GM18526 (cell line): ENCODE data around the gene IRF2BP2.
A peak's percentile ranks its signal among the peaks of the same experiment; 100 is the strongest.

ENCODE experiments used
- POLR2A ChIP-seq: IDR thresholded peaks from 3 replicates; pipeline ENCODE4 v1.6.1; 2011; ENCODE audit not compliant: insufficient read length; ENCODE audit errors: extremely low read depth

The IRF2BP2 gene

GRCh38 chr1:234621127-234621468 is 11.1 kb upstream of the IRF2BP2 start:
- no peak for TF ChIP-seq POLR2A

GRCh38 chr1:234620272-234621126 is 10.5 kb upstream of the IRF2BP2 start:
- TF ChIP-seq POLR2A = no peak

- no peak for TF ChIP-seq POLR2A
These were observed 9.8 kb upstream of the IRF2BP2 start for GRCh38 chr1:234619794-234620247.

GRCh38 chr1:234619071-234619480 is 9.1 kb upstream of the IRF2BP2 start:
- TF ChIP-seq POLR2A = no peak

- no peak for TF ChIP-seq POLR2A
These were observed 8.7 kb upstream of the IRF2BP2 start for GRCh38 chr1:234618737-234619049.

GRCh38 chr1:234617986-234618736 is 8.2 kb upstream of the IRF2BP2 start:
- no peak for TF ChIP-seq POLR2A

- TF ChIP-seq POLR2A = no peak
These were observed 7.4 kb upstream of the IRF2BP2 start for GRCh38 chr1:234617131-234617985.

GRCh38 chr1:234616644-234617043 is 6.7 kb upstream of the IRF2BP2 start:
- no peak for TF ChIP-seq POLR2A

- TF ChIP-seq POLR2A = no peak
These were observed 4.1 kb upstream of the IRF2BP2 start for GRCh38 chr1:234614081-234614489.

- no peak for TF ChIP-seq POLR2A
These were observed 3.3 kb upstream of the IRF2BP2 start for GRCh38 chr1:234613128-234613875.

- peak; percentile 61 for TF ChIP-seq POLR2A
These were observed 2.6 kb upstream of the IRF2BP2 start for GRCh38 chr1:234612352-234613127.

GRCh38 chr1:234611847-234612351 is 1.9 kb upstream of the IRF2BP2 start:
- TF ChIP-seq POLR2A = no peak

- TF ChIP-seq POLR2A = no peak
These were observed 1.4 kb upstream of the IRF2BP2 start for GRCh38 chr1:234611225-234611846.

GRCh38 chr1:234610666-234611224 is 767 bp upstream of the IRF2BP2 start:
- TF ChIP-seq POLR2A = peak; percentile 94

- no peak for TF ChIP-seq POLR2A
These were observed 311 bp downstream of the IRF2BP2 start for GRCh38 chr1:234609691-234610042.
